Upper lobe of right lung (tissue), 1 donor: ENCODE results near the gene SRPK2. TPM values are rescaled to one million over a fixed set of nuclear protein-coding genes. Genes with fewer than 3 reads are reported as not detected.
"Not testable (repeated sequence)": the region's sequence is repeated elsewhere in the genome, so short reads cannot be mapped to it uniquely, and the experiment has no call there.

Experiments used
- ATAC-seq: fragments of 200-7000 bp; cut with Tn5 transposase; one replicate; pipeline ENCODE4 v1.9.1; 2020; ENCODE audit warnings: mild to moderate bottlenecking, moderate library complexity
- DNase-seq: peaks from one replicate; pipeline ENCODE4 v3.0.0-alpha.2; 2020
- H3K27ac ChIP-seq: fragments of 200-600 bp; one replicate; pipeline ENCODE4 v1.8.0; 2022
- H3K27me3 ChIP-seq: fragments of 200-600 bp; one replicate; pipeline ENCODE4 v1.8.0; 2022; ENCODE audit warnings: mild to moderate bottlenecking
- H3K36me3 ChIP-seq: fragments of 200-600 bp; one replicate; pipeline ENCODE4 v1.8.0; 2022
- H3K4me1 ChIP-seq: fragments of 200-600 bp; one replicate; pipeline ENCODE4 v1.8.0; 2022
- H3K4me3 ChIP-seq: fragments of 200-600 bp; one replicate; pipeline ENCODE4 v1.8.0; 2022; ENCODE audit warnings: mild to moderate bottlenecking
- H3K9me3 ChIP-seq: fragments of 200-600 bp; one replicate; pipeline ENCODE4 v1.8.0; 2022
- CTCF ChIP-seq: fragments of 200-600 bp; IDR thresholded peaks from one replicate; pipeline ENCODE4 v1.8.0; 2022; ENCODE audit warnings: antibody characterized with exemption
- intact Hi-C: fragments of 100-400 bp; cut with DNase I; formaldehyde crosslinking; loops from one replicate; pipeline ENCODE4 v1.11.0; 2022
- total RNA-seq: library from RNA; stranded (reverse); fragmentation: NEBNext Ultra II Directional; extraction: Animal tissue kit (Norgen Biotek cat#: 25700); gene quantifications from one replicate; pipeline ENCODE4 v1.2.1, GENCODE V29; 2021
- donor health status: DM: no; HTN: yes; CAD: no; lungs with severe emphysema.

SRPK2 gene
- total RNA-seq, 1 donor from 2014 or later = 48.5 TPM

DNA sequence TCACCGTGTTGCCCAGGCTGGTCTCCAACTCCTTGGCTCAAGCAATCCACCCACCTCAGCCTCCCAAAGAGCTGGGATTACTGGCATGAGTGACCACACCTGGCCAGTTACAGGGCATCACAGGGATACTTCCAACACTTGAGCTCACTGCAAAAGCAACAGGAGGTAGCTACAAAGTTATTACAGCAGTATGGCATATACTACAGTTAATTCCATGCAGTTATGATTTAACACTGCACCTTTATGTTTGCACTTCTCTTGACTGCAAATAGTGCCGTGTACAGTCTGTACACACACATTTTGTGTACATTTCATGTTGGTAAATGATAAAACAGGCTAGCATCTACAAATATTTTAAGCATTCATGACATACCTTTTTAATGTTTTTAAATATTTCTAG lies 21.3 kb downstream of the SRPK2 start:
- Histone ChIP-seq H3K36me3 (no peaks in the 10 kb centered on the region), H3K27me3 (no peaks in the 10 kb centered on the region), H3K4me1 (no peaks in the 10 kb centered on the region), H3K27ac (no peak overlapping the region), H3K4me3 (no peak overlapping the region), H3K9me3 (no peaks in the 10 kb centered on the region)
- intact Hi-C loops = no loop called here
- no peak for TF ChIP-seq CTCF
- no peak for ATAC-seq
- no peak for DNase-seq

- intact Hi-C loops = no loop called here
- ATAC-seq = no peak
Observed at GRCh38 chr7:105365541-105366534, 22.9 kb downstream of the SRPK2 start.

GRCh38 chr7:105364684-105365083 lies 24.0 kb downstream of the SRPK2 start:
- intact Hi-C loops = no loop called here
- no peak for ATAC-seq
- no peak for DNase-seq
- Histone ChIP-seq H3K27ac (no peak overlapping the region), H3K36me3 (no peaks in the 10 kb centered on the region), H3K4me3 (no peak overlapping the region), H3K27me3 (no peaks in the 10 kb centered on the region), H3K9me3 (no peaks in the 10 kb centered on the region), H3K4me1 (no peaks in the 10 kb centered on the region)
- no peak for TF ChIP-seq CTCF

More at GRCh38 chr7:105365541-105366534, 22.9 kb downstream of the SRPK2 start:
- Histone ChIP-seq H3K27ac (no peak overlapping the region), H3K36me3 (no peaks in the 10 kb centered on the region), H3K27me3 (no peaks in the 10 kb centered on the region), H3K4me1 (no peaks in the 10 kb centered on the region), H3K9me3 (no peaks in the 10 kb centered on the region), H3K4me3 (no peak overlapping the region)
- no peak for TF ChIP-seq CTCF
- DNase-seq = no peak

DNA sequence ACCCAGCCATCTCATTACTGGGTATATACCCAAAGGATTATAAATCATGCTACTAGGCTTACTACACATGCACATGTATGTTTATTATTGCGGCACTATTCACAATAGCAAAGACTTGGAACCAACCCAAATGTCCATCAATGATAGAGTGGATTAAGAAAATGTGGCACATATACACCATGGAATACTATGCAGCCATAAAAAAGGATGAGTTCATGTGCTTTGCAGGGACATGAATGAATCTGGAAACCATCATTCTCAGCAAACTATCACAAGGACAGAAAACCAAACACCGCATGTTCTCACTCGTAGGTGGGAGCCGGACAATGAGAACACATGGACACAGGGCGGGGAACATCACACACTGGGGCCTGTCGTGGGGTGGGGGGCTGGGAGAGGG lies 25.1 kb downstream of the SRPK2 start:
- H3K9me3 ChIP-seq, H3K4me1 ChIP-seq, H3K27ac ChIP-seq, H3K36me3 ChIP-seq, DNase-seq, intact Hi-C loops, H3K27me3 ChIP-seq, ATAC-seq, H3K4me3 ChIP-seq: not testable (repeated sequence)

DNA sequence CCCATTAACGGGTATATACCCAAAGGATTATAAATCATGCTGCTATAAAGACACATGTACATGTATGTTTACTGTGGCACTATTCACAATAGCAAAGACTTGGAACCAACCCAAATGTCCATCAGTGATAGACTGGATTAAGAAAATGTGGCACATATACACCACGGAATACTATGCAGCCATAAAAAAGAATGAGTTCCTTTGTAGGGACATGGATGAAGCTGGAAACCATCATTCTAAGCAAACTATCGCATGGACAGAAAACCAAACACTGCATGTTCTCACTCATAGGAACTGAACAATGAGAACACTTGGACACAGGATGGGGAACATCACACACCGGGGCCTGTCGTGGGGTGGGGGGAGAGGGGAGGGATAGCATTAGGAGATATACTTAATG lies 26.0 kb downstream of the SRPK2 start:
- H3K36me3 ChIP-seq, DNase-seq, H3K27ac ChIP-seq, H3K4me3 ChIP-seq, H3K27me3 ChIP-seq, ATAC-seq, H3K4me1 ChIP-seq, H3K9me3 ChIP-seq, intact Hi-C loops: not testable (repeated sequence)

GRCh38 chr7:105361995-105362394 lies 26.7 kb downstream of the SRPK2 start:
- H3K4me3 ChIP-seq, H3K36me3 ChIP-seq, H3K4me1 ChIP-seq, ATAC-seq, H3K27me3 ChIP-seq, H3K9me3 ChIP-seq, DNase-seq, H3K27ac ChIP-seq, intact Hi-C loops: not testable (repeated sequence)

DNA sequence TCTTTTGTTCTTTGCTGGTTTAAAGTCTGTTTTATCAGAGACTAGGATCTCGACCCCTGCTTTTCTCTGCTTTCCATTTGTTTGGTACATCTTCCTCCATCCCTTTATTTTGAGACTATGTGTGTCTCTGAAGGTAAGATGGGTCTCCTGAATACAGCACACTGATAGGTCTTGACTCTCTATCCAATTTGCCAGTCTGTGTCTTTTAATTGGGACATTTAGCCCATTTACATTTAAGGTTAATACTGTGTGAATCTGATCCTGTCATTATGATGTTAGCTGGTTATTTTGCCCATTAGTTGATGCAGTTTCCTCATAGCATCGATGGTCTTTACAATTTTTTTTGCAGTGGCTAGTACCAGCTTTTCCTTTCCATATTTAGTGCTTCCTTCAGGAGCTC lies 28.6 kb downstream of the SRPK2 start:
- DNase-seq, ATAC-seq, H3K9me3 ChIP-seq, H3K27ac ChIP-seq, H3K4me3 ChIP-seq, H3K36me3 ChIP-seq, intact Hi-C loops, H3K27me3 ChIP-seq, H3K4me1 ChIP-seq: not testable (repeated sequence)
